ENCODE measurements around the gene ARPC5L. TPM values are rescaled to one million over a fixed set of nuclear protein-coding genes. Genes with fewer than 3 reads are reported as not detected.

Gene ARPC5L
- total and polyA plus RNA-seq, 4 donors: 22.7 to 29.8 (median 25.9) TPM

DNA sequence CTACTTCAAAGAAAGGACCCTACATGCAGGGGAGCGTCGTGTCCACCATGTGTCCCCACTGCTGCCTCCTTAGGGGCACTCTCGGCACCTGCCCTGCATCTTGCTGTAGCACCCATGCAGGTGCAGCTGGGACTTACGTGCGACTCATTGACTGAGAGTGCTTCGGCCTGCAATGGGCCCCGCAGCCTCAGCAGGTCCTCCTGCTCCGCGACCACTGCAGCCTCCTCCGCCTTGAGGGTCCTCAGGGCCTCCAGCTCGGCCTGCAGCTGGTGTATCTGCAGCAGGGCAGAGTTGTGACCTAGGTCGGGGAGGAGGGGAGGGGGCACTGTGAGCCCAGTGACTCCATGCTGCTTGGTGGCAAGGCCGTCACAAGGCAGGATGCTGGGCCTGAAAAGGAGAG lies 27.1 kb downstream of the ARPC5L start:
- ATAC-seq (ENCODE audit: low FRiP score) (no peak), DNase-seq (no peak)
- Histone ChIP-seq H3K9me3 (ENCODE audit: control insufficient read depth, low read length) (no peaks in the 10 kb centered on the region), H3K27me3 (ENCODE audit: control insufficient read depth in 1 of 2, insufficient read depth in 2 of 2, low read length in 1 of 2) (no peaks in the 10 kb centered on the region), H3K4me3 (ENCODE audit: low read length in 2 of 2) (no peak overlapping the region), H3K4me1 (ENCODE audit: control insufficient read depth in 1 of 2, insufficient read depth in 2 of 2, low read length in 2 of 2) (no peaks in the 10 kb centered on the region), H3K27ac (ENCODE audit: low read depth in 1 of 2, low read length in 2 of 2) (no peak overlapping the region), H3K36me3 (ENCODE audit: control insufficient read depth in 1 of 2, insufficient read depth in 2 of 2, low read length in 1 of 2) (peaks cover 3 to 15% of the 10 kb centered on the region in 2 donors)
- WGBS, 2 donors: 95 to 98% methylated on average over 13 of the region's 13 CpGs
- intact Hi-C loops (cut with DNase I): no loop called here

- Histone ChIP-seq H3K36me3 (ENCODE audit: control insufficient read depth in 1 of 2, insufficient read depth in 2 of 2, low read length in 1 of 2) (peaks cover 3 to 15% of the 10 kb centered on the region in 2 donors), H3K27me3 (ENCODE audit: control insufficient read depth in 1 of 2, insufficient read depth in 2 of 2, low read length in 1 of 2) (no peaks in the 10 kb centered on the region), H3K4me3 (ENCODE audit: low read length in 2 of 2) (no peak overlapping the region), H3K9me3 (ENCODE audit: control insufficient read depth, low read length) (no peaks in the 10 kb centered on the region), H3K27ac (ENCODE audit: low read depth in 1 of 2, low read length in 2 of 2) (no peak overlapping the region), H3K4me1 (ENCODE audit: control insufficient read depth in 1 of 2, insufficient read depth in 2 of 2, low read length in 2 of 2) (no peaks in the 10 kb centered on the region)
- DNase-seq: peak in 1 of 2 donors; percentile 43
- WGBS, 2 donors: 95 to 96% methylated on average over 7 of the region's 7 CpGs
- intact Hi-C loops (cut with DNase I): no loop called here
- no peak for ATAC-seq (ENCODE audit: low FRiP score)
Measured at GRCh38 chr9:124890179-124890578, 28.2 kb downstream of the ARPC5L start.

- Histone ChIP-seq H3K27ac (ENCODE audit: low read depth in 1 of 2, low read length in 2 of 2) (no peak overlapping the region), H3K4me3 (ENCODE audit: low read length in 2 of 2) (no peak overlapping the region), H3K9me3 (ENCODE audit: control insufficient read depth, low read length) (no peaks in the 10 kb centered on the region), H3K4me1 (ENCODE audit: control insufficient read depth in 1 of 2, insufficient read depth in 2 of 2, low read length in 2 of 2) (no peaks in the 10 kb centered on the region), H3K27me3 (ENCODE audit: control insufficient read depth in 1 of 2, insufficient read depth in 2 of 2, low read length in 1 of 2) (no peaks in the 10 kb centered on the region), H3K36me3 (ENCODE audit: control insufficient read depth in 1 of 2, insufficient read depth in 2 of 2, low read length in 1 of 2) (peaks cover 6 to 10% of the 10 kb centered on the region in 2 donors)
- DNase-seq: peak in 1 of 2 donors; percentile 34
- WGBS, 2 donors: 84 to 86% methylated on average over 9 of the region's 9 CpGs
- ATAC-seq (ENCODE audit: low FRiP score): no peak
- intact Hi-C loops (cut with DNase I): no loop called here
Measured at GRCh38 chr9:124894035-124894740, 32.3 kb downstream of the ARPC5L start.

DNA sequence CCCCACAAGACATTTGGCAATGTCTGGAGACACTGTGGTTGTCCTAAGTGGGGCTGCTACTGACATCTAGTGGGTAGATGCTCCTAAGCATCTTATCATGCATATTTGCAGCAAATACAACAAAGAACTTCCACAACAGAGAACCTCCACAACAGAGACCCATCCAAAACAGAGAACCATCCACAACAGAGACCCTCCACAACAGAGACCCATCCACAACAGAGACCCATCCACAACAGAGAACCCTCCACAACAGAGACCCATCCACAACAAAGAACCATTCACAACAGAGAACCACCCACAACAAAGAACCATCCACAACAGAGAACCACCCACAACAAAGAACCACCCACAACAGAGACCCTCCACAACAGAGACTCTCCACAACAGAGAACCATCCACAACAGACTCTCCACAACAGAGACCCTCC lies 32.8 kb downstream of the ARPC5L start:
- Histone ChIP-seq H3K9me3 (ENCODE audit: control insufficient read depth, low read length) (no peaks in the 10 kb centered on the region), H3K4me1 (ENCODE audit: control insufficient read depth in 1 of 2, insufficient read depth in 2 of 2, low read length in 2 of 2) (no peaks in the 10 kb centered on the region), H3K4me3 (ENCODE audit: low read length in 2 of 2) (no peak overlapping the region), H3K27me3 (ENCODE audit: control insufficient read depth in 1 of 2, insufficient read depth in 2 of 2, low read length in 1 of 2) (no peaks in the 10 kb centered on the region), H3K36me3 (ENCODE audit: control insufficient read depth in 1 of 2, insufficient read depth in 2 of 2, low read length in 1 of 2) (peaks cover 4 to 10% of the 10 kb centered on the region in 2 donors), H3K27ac (ENCODE audit: low read depth in 1 of 2, low read length in 2 of 2) (no peak overlapping the region)
- intact Hi-C loops (cut with DNase I): no loop called here
- ATAC-seq (ENCODE audit: low FRiP score): no peak
- DNase-seq: no peak

DNA sequence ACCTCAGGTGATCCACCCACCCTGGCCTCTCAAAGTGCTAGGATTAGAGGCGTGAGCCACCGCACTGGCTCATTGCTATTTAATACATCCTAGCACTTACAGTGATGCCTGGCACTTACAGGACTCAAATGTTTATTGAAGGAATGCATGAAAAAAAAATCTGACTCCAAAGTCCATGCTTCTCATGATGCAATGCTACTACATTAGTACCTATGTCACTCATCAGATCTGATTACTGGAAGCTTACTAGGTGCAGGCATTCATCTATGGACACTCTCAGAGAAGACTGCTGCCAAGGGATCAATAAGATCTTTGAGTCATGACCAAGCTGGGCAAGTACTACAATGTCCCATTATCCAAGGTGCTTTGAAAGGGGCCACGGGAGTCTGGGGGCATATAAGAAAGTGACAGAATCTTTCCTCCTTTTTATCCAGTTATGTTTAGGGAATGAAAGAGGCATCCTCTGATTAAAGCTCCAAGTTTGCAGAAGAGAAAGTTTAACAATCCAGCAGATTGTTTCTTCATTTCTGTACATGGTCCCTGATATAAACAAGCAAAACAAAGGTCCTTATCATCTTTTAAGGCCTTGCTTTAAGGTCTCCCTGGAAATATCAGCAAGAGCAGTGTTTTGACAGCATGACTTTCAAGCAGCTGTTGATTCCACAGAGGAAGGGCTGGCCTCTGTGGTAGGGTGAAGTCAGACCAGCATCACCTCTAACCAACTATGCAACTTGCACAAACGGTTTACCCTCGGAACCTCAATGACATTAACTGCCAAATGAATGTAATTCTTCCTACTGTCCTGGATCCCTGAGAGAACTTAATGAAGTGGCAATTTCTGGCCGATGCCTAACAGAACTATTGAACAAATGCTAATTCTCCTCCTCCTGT lies 35.9 kb downstream of the ARPC5L start:
- ATAC-seq (ENCODE audit: low FRiP score) (no peak), DNase-seq (peak in 1 of 2 donors; percentile 9)
- intact Hi-C loops (cut with DNase I): no loop called here
- Histone ChIP-seq H3K4me3 (ENCODE audit: low read length in 2 of 2) (no peak overlapping the region), H3K27me3 (ENCODE audit: control insufficient read depth in 1 of 2, insufficient read depth in 2 of 2, low read length in 1 of 2) (no peaks in the 10 kb centered on the region), H3K27ac (ENCODE audit: low read depth in 1 of 2, low read length in 2 of 2) (no peak overlapping the region), H3K36me3 (ENCODE audit: control insufficient read depth in 1 of 2, insufficient read depth in 2 of 2, low read length in 1 of 2) (peaks cover 0 to 7% of the 10 kb centered on the region in 2 donors), H3K9me3 (ENCODE audit: control insufficient read depth, low read length) (no peaks in the 10 kb centered on the region), H3K4me1 (ENCODE audit: control insufficient read depth in 1 of 2, insufficient read depth in 2 of 2, low read length in 2 of 2) (no peaks in the 10 kb centered on the region)
- WGBS, 2 donors: 87 to 88% methylated on average over 6 of the region's 6 CpGs

DNA sequence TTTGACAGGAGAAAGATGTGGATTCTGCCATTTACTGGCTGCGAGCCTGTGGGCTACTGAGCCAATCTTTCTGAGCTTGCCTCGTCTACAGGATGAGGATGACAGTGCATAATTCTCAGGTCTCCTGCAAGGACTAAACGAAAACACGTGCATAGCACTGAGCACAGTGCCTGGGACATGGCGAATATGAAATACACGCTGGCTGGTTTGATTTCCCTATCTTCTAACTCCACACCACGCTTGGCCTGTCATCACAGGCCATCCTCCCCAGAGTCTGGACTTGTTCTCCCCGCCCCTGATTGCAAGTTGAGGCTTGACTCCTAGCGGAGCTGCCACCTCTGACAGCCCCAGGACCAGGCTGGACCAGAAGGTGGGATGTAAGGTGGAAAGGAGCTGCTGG lies 37.9 kb downstream of the ARPC5L start:
- DNase-seq (no peak), ATAC-seq (ENCODE audit: low FRiP score) (no peak)
- 86 to 92% methylated on average over 9 of the region's 9 CpGs for WGBS, 2 donors
- intact Hi-C loops (cut with DNase I): no loop called here
- no peak overlapping the region for H3K4me3 ChIP-seq (ENCODE audit: low read length in 2 of 2)
- H3K27ac ChIP-seq (ENCODE audit: low read depth in 1 of 2, low read length in 2 of 2): no peak overlapping the region
- H3K9me3 ChIP-seq (ENCODE audit: control insufficient read depth, low read length): no peaks in the 10 kb centered on the region
- H3K4me1 ChIP-seq (ENCODE audit: control insufficient read depth in 1 of 2, insufficient read depth in 2 of 2, low read length in 2 of 2): no peaks in the 10 kb centered on the region
- H3K36me3 ChIP-seq (ENCODE audit: control insufficient read depth in 1 of 2, insufficient read depth in 2 of 2, low read length in 1 of 2): peaks cover 0 to 7% of the 10 kb centered on the region in 2 donors
- no peaks in the 10 kb centered on the region for H3K27me3 ChIP-seq (ENCODE audit: control insufficient read depth in 1 of 2, insufficient read depth in 2 of 2, low read length in 1 of 2)

GRCh38 chr9:124906966-124907365 lies 45.0 kb downstream of the ARPC5L start:
- DNase-seq (no peak), ATAC-seq (ENCODE audit: low FRiP score) (no peak)
- Histone ChIP-seq H3K4me1 (ENCODE audit: control insufficient read depth in 1 of 2, insufficient read depth in 2 of 2, low read length in 2 of 2) (no peaks in the 10 kb centered on the region), H3K36me3 (ENCODE audit: control insufficient read depth in 1 of 2, insufficient read depth in 2 of 2, low read length in 1 of 2) (peaks cover 0 to 6% of the 10 kb centered on the region in 2 donors), H3K27ac (ENCODE audit: low read depth in 1 of 2, low read length in 2 of 2) (no peak overlapping the region), H3K9me3 (ENCODE audit: control insufficient read depth, low read length) (no peaks in the 10 kb centered on the region), H3K4me3 (ENCODE audit: low read length in 2 of 2) (no peak overlapping the region), H3K27me3 (ENCODE audit: control insufficient read depth in 1 of 2, insufficient read depth in 2 of 2, low read length in 1 of 2) (no peaks in the 10 kb centered on the region)
- WGBS, 2 donors: 54 to 58% methylated on average over 1 of the region's 1 CpG
- intact Hi-C loops (cut with DNase I): no loop called here

GRCh38 chr9:124908098-124908497 lies 46.2 kb downstream of the ARPC5L start:
- Histone ChIP-seq H3K27ac (ENCODE audit: low read depth in 1 of 2, low read length in 2 of 2) (no peak overlapping the region), H3K4me3 (ENCODE audit: low read length in 2 of 2) (no peak overlapping the region), H3K4me1 (ENCODE audit: control insufficient read depth in 1 of 2, insufficient read depth in 2 of 2, low read length in 2 of 2) (no peaks in the 10 kb centered on the region), H3K27me3 (ENCODE audit: control insufficient read depth in 1 of 2, insufficient read depth in 2 of 2, low read length in 1 of 2) (no peaks in the 10 kb centered on the region), H3K36me3 (ENCODE audit: control insufficient read depth in 1 of 2, insufficient read depth in 2 of 2, low read length in 1 of 2) (peaks cover 0 to 9% of the 10 kb centered on the region in 2 donors), H3K9me3 (ENCODE audit: control insufficient read depth, low read length) (no peaks in the 10 kb centered on the region)
- intact Hi-C loops (cut with DNase I): no loop called here
- no peak for DNase-seq
- 70 to 71% methylated on average over 2 of the region's 2 CpGs for WGBS, 2 donors
- no peak for ATAC-seq (ENCODE audit: low FRiP score)
